Measurements from ENCODE around the gene APIP. TPM values are rescaled to one million over a fixed set of nuclear protein-coding genes. Genes with fewer than 3 reads are reported as not detected.

The APIP gene
- total and polyA plus RNA-seq, 2 of the 8 experiments (the other 6 are each of a cell fraction or from before 2014, with no cell fraction given): 10.4 to 25.7 TPM

GRCh38 chr11:34909415-34909814 lies 6.8 kb downstream of the APIP start:
- no peak overlapping the region for H3K9ac ChIP-seq (replicated peaks in 1 of 4; ENCODE audit: extremely low read depth in 1 of 4, low read depth in 3 of 4, low read length in 3 of 4)
- peaks cover 0 to 16% of the 10 kb centered on the region in 2 experiments; a peak in 2 of 4 replicates for H3K79me2 ChIP-seq (ENCODE audit: control insufficient read depth in 1 of 2, insufficient read depth in 2 of 2, low read length in 2 of 2)
- peaks cover 0 to 2% of the 10 kb centered on the region in 2 experiments for H4K20me1 ChIP-seq (replicated peaks in 1 of 2; ENCODE audit: control insufficient read depth in 1 of 2, insufficient read depth in 2 of 2, low read length in 2 of 2)
- H4K91ac ChIP-seq (replicated peaks; ENCODE audit: insufficient read length, low read length): no peak overlapping the region
- DNase-seq (ENCODE audit: low read depth in 1 of 2, low spot score in 2 of 2) (no peak), FAIRE-seq (no peak)
- H2BK12ac ChIP-seq (ENCODE audit: low read depth, low read length): no peak overlapping the region
- H3K23ac ChIP-seq (ENCODE audit: insufficient read length): no peak overlapping the region
- 0 out of 2 replicates have a peak overlapping the region, but pooled peaks have one; percentile 53 for H2BK15ac ChIP-seq (ENCODE audit: low read length)
- 74% methylated on average over 6 of the region's 6 CpGs; no CpG with 5 or more reads in 1 of the 2 experiments for WGBS, 2 experiments (ENCODE audit: extremely low coverage in 1 of 2, insufficient coverage in 1 of 2, insufficient read length in 1 of 2, insufficient replicate concordance in 2 of 2, low coverage in 1 of 2, low lambda C conversion rate in 2 of 2, missing lambda C conversion rate in 1 of 2)
- H3K27me3 ChIP-seq (replicated peaks in 1 of 4; ENCODE audit: control insufficient read depth in 3 of 4, extremely low read depth in 1 of 4, insufficient read depth in 3 of 4, low read length in 3 of 4): no peaks in the 10 kb centered on the region
- H3K4ac ChIP-seq (replicated peaks; ENCODE audit: insufficient read length, low read depth, low read length): no peak overlapping the region
- H3K4me3 ChIP-seq (ENCODE audit: extremely low read depth in 1 of 4, insufficient read depth in 2 of 4, low read depth in 3 of 4, low read length in 4 of 4): no peak overlapping the region
- no peak overlapping the region for H4K8ac ChIP-seq (ENCODE audit: extremely low read depth, insufficient read depth, low read length)
- H3K23me2 ChIP-seq (ENCODE audit: low read depth, low read length): no peaks in the 10 kb centered on the region
- POLR2A ChIA-PET (ENCODE audit: partially characterized antibody): interaction anchor here (1.2 to 1.3 kb wide), 2 partner anchors 10 to 13 kb away, joined by 3 to 4 read pairs; no protein-coding TSS in a partner anchor
- H3K14ac ChIP-seq (ENCODE audit: insufficient read length): no peak overlapping the region
- no peak overlapping the region for H3K4me2 ChIP-seq (ENCODE audit: insufficient read depth in 1 of 2, low read depth in 2 of 2, low read length in 2 of 2)
- H3K9me3 ChIP-seq (ENCODE audit: insufficient read depth in 2 of 2, low read depth in 1 of 2, low read length in 1 of 2): no peaks in the 10 kb centered on the region
- no peak overlapping the region for H3K56ac ChIP-seq (replicated peaks; ENCODE audit: insufficient read length, low read depth, low read length)
- no peak overlapping the region for H2AFZ ChIP-seq (ENCODE audit: low read length)
- peaks cover 0 to 6% (median 2%) of the 10 kb centered on the region in 4 experiments; a peak in 3 of 7 replicates for H3K4me1 ChIP-seq (replicated peaks in 1 of 4; ENCODE audit: control insufficient read depth in 3 of 4, insufficient read depth in 4 of 4, low read length in 3 of 4)
- no peak overlapping the region for H3K27ac ChIP-seq (ENCODE audit: low read depth, low read length)
- H2AK5ac ChIP-seq (ENCODE audit: low read depth, low read length): 0 out of 2 replicates have a peak overlapping the region, but pooled peaks have one; percentile 24
- CTCF ChIA-PET (ENCODE audit: partially characterized antibody): interaction anchor here (0.6 to 2.5 kb wide), 4 partner anchors 13 to 496 kb away, joined by 3 to 10 read pairs (median 3); no protein-coding TSS in a partner anchor
- H3K18ac ChIP-seq (ENCODE audit: extremely low read depth, low read length): no peak overlapping the region
- peaks cover 4% of the 10 kb centered on the region for H3K79me1 ChIP-seq (ENCODE audit: low read depth, low read length)
- peaks cover 0 to 4% (median 0%) of the 10 kb centered on the region in 4 experiments; a peak in 1 of 8 replicates for H3K36me3 ChIP-seq (ENCODE audit: control insufficient read depth in 2 of 4, insufficient read depth in 4 of 4, low read length in 3 of 4)
- 0 out of 2 replicates have a peak overlapping the region, but pooled peaks have one; percentile 66 for H2BK20ac ChIP-seq (ENCODE audit: low read length)
- H2BK120ac ChIP-seq (replicated peaks; ENCODE audit: low read depth, low read length): no peak overlapping the region
- H2BK5ac ChIP-seq (ENCODE audit: low read depth, low read length): 0 out of 2 replicates have a peak overlapping the region, but pooled peaks have one; percentile 49
- no peak overlapping the region for H4K5ac ChIP-seq (ENCODE audit: insufficient read length, low read depth, low read length)
- TF ChIP-seq SP4 (IDR thresholded peaks at IDR 0.05; ENCODE audit: low read length): no peak
- TF ChIP-seq JUN (IDR thresholded peaks at IDR 0.05; ENCODE audit: low read depth, low read length): no peak
- TF ChIP-seq RXRA (IDR thresholded peaks at IDR 0.05; ENCODE audit: insufficient read depth, low read depth, low read length): no peak
- TF ChIP-seq KDM4A (IDR thresholded peaks at IDR 0.05; ENCODE audit: low read depth, low read length, severe bottlenecking): no peak
- no peak for TF ChIP-seq BACH1 (IDR thresholded peaks at IDR 0.05; ENCODE audit: low read length)
- TF ChIP-seq HDAC2 (IDR thresholded peaks at IDR 0.05; ENCODE audit: borderline replicate concordance in 1 of 2, low read depth in 2 of 2, low read length in 2 of 2): no peak
- TF ChIP-seq TBP (IDR thresholded peaks at IDR 0.05; ENCODE audit: low read depth, low read length): no peak
